T-helper 22 cell (primary cell): ENCODE measurements around the gene ZNF112.
"Not testable (repeated sequence)": the region's sequence is repeated elsewhere in the genome, so short reads cannot be mapped to it uniquely, and the experiment has no call there.

ENCODE experiments used
- DNase-seq: peaks from one replicate; pipeline ENCODE4 v3.0.0-alpha.2; 2020; ENCODE audit warnings: low read depth

ZNF112 gene

DNA sequence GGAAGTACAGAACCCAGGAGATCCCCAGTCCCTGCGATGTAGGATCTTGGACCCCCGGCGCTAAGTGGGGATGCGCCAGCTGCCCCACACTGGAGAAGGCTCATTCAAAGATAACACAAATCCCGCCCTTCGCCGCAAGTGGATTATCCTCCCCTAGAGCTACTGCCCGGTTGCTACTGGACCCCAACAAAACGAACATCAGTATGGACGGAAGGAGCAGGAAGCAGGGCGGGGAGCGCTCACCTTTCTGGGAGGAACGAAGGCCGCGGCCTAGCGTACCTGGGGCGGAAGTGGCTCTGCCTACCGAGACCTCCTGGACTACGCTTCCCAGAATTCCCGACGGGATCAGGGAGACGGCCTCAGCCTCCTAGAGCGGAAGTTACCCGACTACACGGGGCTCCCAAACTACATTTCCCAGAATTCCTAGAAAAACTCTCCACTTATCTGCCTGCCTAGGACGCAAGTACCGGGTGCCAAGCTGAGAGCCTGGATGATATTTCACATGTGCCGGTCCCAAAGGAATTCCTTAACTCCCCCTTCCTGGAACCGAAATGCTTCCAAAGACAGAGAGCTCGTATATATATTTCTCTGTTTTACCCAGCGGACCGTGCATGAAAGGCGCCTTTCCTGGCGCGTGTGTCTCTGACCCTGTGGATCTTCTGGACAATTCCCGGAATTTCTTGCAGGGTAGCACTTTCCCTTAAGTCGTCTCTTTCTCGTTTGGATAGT lies at the start of gene ZNF112:
Gene ZNF112, minus strand, starts transcription at position 298 of the 729 bp plus-strand sequence. CDS start 16,141 bp downstream, outside the sequence.
- no peak for DNase-seq

DNA sequence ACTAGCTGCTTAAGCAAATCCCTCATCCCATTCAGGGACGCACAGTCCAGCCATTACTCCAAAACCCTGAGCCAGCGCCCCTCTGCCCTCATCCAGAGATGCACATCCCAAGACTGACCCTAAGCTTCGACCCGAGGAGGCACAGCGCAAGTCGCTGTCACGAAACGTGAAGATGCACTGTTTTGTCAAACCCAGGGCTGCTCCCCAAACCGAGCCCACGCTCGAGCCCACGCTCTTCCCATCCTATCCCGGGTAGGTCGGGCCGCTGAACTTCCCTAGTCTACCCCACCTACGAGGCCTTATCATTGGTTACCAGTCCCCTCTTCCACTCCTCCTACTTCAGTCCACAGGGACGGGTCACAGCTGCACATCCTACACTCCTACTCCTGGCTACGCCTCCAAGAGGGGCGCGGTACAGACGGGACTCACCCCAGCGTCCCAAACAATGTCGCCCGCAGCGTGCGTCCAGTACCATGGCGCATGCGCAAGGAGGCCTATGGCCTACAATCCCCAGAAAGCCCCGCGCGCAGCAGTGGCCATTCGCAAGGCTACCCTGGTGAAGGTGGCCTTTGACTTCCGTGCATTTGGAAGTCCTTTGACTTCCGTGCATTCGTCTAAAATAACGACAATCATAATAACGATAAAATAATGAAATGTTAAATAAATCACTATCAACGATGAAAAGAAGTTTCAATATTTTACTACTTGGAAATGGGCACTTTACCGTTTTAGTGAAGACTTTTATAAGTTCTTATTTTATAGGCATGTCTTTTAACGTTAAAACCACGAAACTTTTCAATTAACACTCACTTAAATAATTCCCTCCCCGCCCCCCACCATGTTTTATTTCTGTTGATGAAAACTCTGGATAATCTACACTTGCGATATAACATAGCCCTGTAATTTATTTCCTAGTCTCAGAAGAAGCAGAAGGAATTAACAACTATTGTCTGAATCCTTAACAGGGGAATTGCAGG lies 44.9 kb upstream of the ZNF112 start, which contains the start of gene ZNF285:
Gene ZNF285, minus strand, starts transcription at position 470 of the 977 bp plus-strand sequence. CDS start 4,395 bp downstream, outside the sequence.
- peak; percentile 10 for DNase-seq

DNA sequence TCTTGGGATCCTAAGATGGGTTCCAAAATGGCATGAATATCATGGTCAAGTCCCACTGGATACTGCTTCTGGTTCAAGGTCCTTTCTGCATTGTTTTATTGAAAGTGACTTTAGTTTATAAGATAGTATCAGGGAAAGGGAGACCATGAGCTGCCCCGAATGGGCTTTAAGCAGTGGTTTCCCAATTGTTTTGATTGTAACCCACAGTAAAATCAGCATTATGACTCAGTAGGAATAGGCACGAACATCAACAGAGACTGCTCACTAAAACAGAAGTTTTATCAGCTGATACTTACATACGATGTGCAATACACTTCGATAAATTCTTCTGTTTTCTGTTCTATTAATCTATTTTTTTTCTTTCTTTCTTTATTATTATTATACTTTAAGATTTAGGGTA lies 32.8 kb upstream of the ZNF112 start:
- DNase-seq, result not testable (repeated sequence)

DNA sequence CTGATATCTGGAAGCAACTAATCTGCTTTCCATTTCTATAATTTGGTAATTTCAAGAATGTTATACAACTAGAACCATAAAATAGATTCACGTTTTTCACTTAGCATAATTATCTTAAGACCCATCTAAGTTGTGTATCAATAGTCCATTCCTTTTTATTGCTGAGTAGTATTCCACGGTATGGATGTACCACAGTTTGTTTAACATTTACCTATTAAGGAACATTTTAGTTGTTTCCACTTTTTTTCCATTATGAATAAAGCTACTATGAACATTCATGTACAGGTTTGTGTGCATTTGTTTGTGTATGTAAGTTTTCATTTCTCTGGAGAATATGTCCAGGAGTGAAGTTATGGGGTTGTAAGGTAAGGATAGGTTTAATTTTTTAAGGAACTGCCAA lies 18.3 kb upstream of the ZNF112 start:
- DNase-seq, result no peak

DNA sequence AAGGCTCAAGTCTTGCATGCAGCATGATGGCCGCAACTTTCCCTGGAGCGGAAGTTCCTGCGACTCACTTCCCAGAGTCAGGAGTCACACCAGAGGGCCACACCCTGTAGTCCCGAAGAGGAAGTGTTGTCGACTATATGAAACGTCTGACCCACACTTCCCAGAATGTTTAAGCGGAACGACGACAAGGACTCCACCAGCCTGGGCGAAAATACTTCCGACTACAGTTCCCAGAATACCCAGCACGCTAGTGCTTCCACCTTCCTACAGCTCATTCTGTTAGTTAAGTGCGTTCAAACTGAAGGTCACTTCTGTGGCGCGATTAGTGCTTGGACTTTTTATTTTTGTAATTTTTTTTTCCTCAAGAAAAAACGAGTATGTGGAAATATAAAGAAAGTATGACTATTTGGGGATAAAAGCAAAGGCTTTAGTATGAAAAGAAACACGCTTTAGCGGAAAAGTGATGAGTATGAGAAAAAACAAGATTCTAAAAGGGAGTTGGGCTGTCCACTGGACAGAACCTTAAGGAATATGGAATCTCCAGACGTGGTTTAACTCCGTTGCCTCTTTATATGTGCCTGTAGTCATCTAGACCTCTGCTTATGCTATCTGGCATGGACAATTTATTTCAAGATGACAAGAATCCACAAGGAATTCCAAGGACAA lies 15.5 kb upstream of the ZNF112 start:
- DNase-seq, result no peak

DNA sequence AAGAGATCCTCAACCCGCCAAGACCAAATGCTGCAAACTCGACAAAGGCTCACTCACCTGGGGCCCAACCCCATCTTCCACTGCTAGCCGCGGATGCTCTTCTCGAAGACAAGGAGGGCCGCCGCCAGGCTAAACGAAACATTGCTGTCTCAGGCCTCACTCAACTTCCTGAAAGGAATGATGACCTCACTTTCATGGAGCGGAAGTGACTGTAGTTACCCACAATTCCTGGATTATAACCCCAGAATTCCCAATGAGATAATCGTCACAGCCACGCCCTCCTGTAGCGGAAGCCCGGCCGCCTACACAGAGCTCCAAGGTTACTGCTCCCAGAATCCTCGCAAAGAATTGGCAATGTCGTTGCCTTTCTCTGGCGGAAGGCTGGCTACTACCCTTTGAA lies 10.5 kb upstream of the ZNF112 start:
- DNase-seq, result no peak

DNA sequence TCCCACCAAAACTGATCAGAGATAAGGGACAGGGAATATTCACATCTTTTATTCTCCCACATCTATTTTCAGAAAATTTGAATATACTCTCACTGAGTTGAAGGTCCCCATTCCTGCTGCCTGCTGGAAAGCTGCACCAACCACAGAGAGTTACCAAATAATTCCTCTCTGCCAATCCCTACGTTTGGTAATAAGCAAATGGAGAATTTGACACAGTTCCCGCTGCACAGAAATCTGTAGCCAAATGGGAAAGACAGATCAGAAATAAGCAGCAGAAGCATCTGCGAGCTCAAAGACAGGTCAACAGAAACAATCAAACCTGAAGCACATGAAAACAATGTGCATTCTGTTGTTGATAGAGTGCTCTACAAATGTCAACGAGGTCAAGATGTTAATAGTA lies 9.9 kb downstream of the ZNF112 start:
- no peak for DNase-seq

DNA sequence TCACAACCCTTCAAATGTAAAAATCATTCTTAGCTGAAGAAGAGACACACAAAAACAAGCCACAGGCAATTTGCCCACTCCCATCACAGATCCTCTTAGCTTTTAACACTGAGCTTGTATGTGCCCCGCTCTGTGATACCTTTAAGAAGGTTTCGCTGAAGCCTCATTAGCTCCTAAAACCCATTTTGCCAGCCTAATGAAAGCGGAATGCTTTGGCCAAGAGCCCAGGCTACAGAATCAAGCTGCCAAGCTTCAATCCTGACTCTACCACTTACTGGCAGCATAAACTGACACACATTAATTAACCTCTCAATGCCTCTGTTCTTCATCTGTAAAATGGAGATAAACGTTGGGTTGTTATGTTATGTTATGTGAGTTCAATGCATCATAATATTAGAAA lies 10.5 kb downstream of the ZNF112 start:
- DNase-seq, result no peak

DNA sequence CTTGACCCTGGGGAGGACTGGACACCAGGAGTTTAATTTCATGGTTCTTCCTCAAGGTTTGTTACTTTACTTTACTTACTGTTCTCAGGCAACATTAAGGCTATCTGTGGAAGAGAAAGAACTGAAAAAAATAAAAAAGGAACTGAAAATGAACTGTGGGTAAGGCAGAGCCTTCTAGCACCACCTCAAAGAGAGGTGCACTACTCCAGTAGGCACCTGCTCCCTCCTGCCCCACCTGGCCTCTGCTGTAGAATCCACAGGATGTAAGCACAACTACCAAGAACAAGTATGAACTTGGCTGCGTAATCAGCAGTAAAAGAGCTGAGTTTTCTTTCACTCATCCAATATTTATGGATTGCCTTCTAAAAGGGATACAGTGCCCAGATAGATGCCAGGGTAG lies 12.2 kb downstream of the ZNF112 start:
- no peak for DNase-seq

DNA sequence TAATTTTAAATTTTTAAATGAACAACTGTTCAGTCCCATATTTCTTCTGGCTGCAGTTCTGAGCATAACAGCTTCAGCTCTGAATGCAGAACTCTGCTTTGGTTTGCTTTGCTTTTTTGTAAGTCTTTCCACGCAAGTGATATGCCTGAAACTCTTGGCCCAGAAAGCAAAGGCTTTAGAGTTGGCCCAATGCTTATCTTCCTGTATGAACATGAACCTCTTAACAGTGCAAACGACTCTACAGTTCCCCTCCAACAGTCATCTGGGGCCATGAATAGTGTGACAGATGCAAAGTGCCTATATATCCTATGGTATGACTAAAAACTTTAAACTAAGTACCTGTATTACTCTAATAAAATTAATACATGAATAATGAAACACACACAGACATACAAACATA lies 14.7 kb downstream of the ZNF112 start:
- no peak for DNase-seq

DNA sequence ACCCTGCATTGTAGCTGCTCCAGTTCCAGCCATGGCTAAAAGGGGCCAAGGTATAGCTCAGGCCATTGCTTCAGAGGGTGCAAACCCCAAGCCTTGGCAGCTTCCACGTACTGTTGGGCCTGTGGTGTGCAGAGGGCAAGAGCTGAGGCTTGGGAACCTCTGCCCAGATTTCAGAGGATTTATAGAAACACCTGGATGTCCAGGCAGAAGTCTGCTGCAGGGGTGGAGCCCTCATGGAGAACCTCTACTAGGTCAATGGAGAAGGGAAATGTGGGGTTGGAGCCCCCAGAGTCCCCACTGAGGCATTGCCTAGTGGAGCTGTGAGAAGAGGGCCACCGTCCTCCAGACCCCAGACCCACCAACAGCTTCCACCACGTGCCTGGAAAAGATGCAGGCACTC lies 21.8 kb downstream of the ZNF112 start:
- not testable (repeated sequence) for DNase-seq

DNA sequence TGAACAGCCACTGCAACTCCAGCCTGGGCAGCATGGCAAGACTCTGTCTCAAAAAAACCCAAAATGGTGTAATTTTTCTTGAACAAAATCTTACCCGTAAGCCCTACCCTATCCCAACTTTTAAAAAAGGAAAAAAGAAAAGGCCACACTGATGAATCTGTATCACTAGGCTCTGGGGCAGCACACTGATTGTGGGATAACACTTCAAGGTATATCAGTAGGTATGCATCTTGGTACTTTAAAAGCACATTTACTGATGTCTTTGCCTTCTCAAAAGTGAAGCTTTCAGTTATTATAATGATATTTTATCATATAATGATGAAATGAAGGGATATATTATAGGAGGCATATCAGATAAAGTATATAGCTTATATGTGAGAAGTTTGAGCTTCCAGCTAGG lies 24.3 kb downstream of the ZNF112 start:
- DNase-seq, result no peak

DNA sequence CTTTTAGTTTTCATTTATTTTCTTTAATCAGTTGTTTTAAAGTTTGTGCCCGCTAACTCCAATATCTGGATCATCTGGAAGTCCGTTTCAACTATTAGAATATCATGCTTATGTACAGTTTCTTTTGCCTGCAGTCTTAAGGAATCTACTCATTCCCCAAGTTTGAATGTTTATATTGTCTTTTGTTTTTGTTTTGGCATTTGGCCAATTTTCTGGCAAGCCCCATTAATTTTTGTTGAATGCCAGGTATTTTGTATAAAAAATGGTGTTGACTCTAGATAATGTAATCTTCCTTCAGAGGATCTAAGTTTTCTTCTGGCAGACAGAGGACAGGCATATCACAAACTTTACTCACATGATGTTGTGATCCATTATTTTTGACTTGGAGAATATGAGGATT lies 40.6 kb downstream of the ZNF112 start:
- DNase-seq, result no peak

DNA sequence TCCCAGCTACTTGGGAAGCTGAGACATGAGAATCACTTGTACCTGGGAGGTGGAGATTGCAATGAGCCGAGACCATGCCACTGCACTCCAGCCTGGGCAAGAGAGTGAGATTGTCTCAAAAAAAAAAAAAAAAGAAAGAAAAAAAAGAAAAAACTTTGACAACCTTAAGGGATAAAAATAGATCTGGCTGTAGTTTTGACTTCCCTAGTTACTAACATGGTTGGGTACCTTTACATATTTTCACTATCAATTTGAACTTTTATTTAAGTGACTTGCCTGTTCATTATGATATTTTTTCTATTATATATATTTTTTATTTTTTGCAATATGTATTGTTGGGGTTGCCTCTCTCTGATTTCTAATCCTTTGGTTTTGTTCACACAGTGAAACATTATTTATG lies 43.2 kb downstream of the ZNF112 start:
- no peak for DNase-seq

DNA sequence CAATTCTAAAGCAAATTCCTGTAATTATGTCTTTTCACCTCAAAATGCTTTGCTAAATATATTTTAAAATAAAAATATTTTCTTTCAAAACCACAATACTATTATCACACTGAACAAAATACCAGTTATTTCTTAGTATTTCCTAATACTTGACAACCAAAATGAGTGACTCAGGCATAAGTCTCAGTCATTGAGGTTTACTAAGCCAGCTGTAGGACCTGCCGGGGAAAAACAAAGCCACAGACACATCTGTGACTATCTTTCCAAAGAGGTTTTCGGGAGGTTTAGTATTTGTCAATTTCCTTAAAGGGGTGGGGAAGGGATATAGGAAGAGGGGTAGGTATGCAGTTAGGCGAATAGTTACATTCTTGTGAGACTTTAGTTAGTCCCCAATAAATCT lies 48.5 kb downstream of the ZNF112 start:
- DNase-seq, result no peak

DNA sequence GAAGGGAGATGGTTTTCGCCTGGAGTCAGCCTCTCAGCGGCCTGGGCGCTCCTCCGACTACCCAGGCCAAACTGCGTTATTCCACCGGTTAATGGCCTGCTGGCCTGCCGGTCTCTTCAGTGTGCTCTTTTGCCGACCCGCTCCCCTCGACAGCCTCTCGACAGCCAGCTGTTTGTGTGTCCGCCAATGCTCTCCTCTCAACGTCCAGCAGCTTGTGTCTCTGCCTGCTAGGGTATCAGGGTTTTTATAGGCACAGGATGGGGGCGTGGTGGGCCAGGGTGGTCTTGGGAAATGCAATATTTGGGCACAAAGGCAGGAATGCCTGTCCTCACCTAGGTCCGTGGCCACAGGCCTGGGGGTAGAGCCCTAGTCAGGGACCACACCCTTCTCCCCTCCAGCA lies 50.2 kb downstream of the ZNF112 start:
- DNase-seq, result no peak

DNA sequence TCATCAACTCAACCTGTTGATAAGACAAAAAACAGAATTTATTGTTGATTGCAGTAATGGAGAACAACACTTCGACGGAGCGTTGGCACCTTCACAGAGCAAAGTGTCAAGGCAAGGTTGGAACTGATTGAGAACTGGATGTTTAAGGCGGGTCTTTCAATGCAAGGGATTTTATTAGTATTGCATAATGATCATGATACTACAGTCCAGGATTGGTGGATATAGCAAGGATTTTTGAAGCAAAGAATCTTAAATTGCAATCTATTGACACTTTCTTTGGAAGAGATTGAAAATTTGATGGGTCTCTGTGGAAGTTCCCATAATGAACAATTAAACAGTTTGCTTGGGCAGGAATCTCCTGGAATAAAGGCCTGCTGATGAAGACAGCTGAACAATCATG lies 51.0 kb downstream of the ZNF112 start:
- DNase-seq, result no peak

DNA sequence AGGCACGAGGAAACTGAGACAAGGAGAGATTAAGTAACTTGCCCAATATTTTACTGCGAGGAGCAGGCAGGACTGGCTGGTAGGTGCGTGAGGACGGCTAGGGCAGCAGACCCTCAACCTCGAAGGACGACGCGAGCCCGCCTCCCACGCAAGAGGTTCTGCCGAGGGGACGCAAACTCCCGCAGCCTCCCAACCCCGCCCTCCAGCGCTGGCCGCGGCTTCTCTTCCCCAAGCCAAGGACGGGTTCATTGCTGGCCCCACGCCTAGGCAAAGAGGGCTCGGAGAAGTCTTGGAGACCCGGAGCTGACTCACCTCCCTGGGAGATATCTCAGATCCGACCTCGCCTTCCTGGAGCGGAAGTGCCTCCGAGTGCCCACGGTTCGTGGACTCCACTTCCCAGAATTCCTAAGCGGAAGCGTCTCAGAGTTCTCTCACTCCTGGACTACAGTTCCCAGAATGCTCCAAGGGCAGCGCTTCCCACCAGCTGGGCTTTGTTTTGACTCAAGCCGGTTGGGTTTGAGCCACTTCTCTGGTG lies 51.8 kb downstream of the ZNF112 start, which contains the start of gene ZNF235:
Gene ZNF235, minus strand, starts transcription at position 367 of the 535 bp plus-strand sequence. CDS start 1,621 bp downstream, outside the sequence.
- peak; percentile 33 for DNase-seq

DNA sequence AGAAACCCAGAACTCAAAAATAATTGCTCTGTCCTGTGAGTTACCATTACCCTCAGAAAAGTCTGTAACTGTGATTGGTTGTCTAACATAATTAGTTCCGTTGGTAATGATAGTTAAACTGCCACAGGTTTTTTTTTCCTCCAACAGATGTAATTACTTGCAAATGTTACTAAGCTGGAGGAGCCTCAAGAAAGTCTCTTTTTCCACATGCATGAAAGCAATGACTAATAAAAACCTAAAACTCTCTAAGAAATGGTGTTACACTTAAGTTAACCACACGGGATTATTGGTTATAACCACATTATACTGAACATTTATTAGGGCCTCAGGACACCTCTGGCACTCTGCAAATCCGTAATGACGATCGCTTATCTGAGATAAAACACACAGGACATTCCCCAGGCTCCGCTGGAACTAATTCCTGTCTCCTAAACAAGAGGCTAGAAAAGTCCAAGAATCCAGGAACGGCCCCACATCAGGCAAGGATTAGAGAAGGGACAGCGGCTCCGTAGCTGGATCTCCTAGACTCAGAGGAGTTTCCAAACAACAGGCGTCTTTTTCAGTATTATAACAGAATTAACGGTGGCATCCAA lies 52.4 kb downstream of the ZNF112 start:
- no peak for DNase-seq

DNA sequence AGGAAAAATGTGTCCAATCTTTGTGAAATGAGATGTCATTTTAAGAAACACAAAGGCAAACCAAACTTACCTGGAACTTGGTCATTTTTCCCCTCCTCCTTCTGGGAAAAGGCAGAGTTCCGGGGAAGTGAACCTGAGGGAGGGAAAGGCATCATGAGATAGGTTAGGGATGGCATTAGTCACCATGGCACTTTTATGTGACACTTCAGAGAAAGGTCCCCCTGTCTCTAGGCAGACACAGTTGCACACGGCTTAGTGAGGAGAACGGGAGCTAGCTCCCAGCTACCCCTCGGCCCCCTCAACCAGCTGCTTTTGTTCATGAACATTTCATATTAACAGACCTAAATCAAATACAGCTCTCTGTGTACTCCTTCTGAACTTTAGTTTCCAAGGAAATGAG lies 53.2 kb downstream of the ZNF112 start:
- DNase-seq, result no peak

DNA sequence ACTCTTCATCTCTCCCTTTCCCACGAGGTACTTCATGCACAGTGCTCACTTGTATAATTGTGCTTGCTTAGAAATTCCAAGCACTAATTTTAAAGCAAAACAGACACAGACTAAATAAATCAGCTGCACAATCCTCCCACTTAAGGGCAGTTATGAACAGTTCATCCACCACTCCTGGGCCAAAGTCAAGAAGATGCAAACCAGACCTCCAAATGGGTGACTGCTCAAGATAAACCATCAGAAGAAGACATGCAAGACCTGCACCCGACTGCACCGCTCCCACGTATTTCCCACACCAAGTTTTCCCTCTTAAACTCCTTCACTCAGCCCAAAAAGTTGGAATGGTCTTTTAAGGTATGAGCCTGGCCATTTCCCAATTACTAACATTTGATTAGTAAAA lies 71.5 kb downstream of the ZNF112 start:
- DNase-seq, result no peak

DNA sequence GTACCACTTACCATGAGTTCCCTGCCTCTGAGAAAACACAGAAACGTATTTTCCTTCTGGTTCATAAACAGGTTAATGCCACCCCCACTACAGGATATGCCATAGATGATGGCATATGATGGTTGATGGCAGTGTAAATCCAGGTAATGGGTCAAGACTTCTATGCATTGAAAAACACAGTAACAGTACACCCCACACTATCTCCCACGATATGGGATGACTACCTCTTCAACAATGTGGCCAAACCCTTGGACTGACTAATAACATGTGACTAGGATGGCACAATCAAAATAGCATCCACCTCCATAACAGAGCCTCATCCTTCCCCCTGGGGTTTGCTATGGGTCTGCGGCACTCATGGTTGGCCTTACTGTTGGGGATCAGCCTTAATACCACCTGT lies 73.6 kb downstream of the ZNF112 start:
- no peak for DNase-seq
